OCI-LY7 (cell line): ENCODE measurements around the gene HEATR5A. TPM values are rescaled to one million over a fixed set of nuclear protein-coding genes. Genes with fewer than 3 reads are reported as not detected.

Experiments
- BruUV-seq: library from RNA; stranded (reverse); fragments of 400-500 nt; replicated peaks from 2 replicates; lab custom pipeline; 2021; lab: Mats Ljungman, UMichigan
- CTCF ChIA-PET: fragments of 300-600 bp; sonication (Branson Sonifier 250); formaldehyde crosslinking; loops from one replicate; lab custom pipeline; 2022; ENCODE audit warnings: antibody characterized with exemption; ENCODE audit not compliant: unreplicated experiment; lab: Charles Lee
- POLR2A ChIA-PET: fragments of 300-600 bp; sonication (Branson Sonifier 250); formaldehyde crosslinking; loops from one replicate; lab custom pipeline; 2022; ENCODE audit warnings: antibody characterized with exemption; lab: Charles Lee
- DNase-seq: peaks from one replicate; pipeline ENCODE4 v3.0.0-alpha.2; 2015; ENCODE audit warnings: low spot score
- H2AFZ ChIP-seq: fragments of 200-600 bp; sonication (generic), shearing (Covaris generic); 2 replicates; pipeline ENCODE4 v1.6.1; 2014; ENCODE audit warnings: mild to moderate bottlenecking, antibody characterized with exemption, low read length, moderate library complexity
- H3K27ac ChIP-seq: fragments of 200-600 bp; sonication (generic); 2 replicates; pipeline ENCODE4 v1.5.1; 2014; ENCODE audit warnings: mixed run types, low read depth, mild to moderate bottlenecking, moderate library complexity, low read length, inconsistent platforms; ENCODE audit not compliant: poor library complexity, severe bottlenecking
- H3K36me3 ChIP-seq: fragments of 200-600 bp; sonication (generic); 2 replicates; pipeline ENCODE4 v1.6.1; 2014; ENCODE audit warnings: mild to moderate bottlenecking, antibody characterized with exemption, low read length, moderate library complexity, mixed read lengths; ENCODE audit not compliant: insufficient read depth
- H3K4me1 ChIP-seq: fragments of 200-600 bp; sonication (generic); 2 replicates; pipeline ENCODE4 v1.5.1; 2014; ENCODE audit warnings: mild to moderate bottlenecking, low read length; ENCODE audit not compliant: insufficient read depth, poor library complexity, severe bottlenecking
- H3K4me2 ChIP-seq: fragments of 200-600 bp; sonication (generic); 2 replicates; pipeline ENCODE4 v1.6.1; 2014; ENCODE audit warnings: mild to moderate bottlenecking, low read length
- H3K4me3 ChIP-seq: fragments of 200-600 bp; sonication (generic); 2 replicates; pipeline ENCODE4 v1.5.1; 2014; ENCODE audit warnings: mild to moderate bottlenecking, low read depth, low read length; ENCODE audit not compliant: poor library complexity, severe bottlenecking
- H3K79me2 ChIP-seq: fragments of 200-600 bp; sonication (generic); 2 replicates; pipeline ENCODE4 v1.6.1; 2016; ENCODE audit warnings: low read depth, mild to moderate bottlenecking, low read length, moderate library complexity, mixed read lengths; ENCODE audit not compliant: insufficient read depth
- H3K9me2 ChIP-seq: fragments of 200-600 bp; sonication (generic); 2 replicates; pipeline ENCODE4 v1.6.1; 2016; ENCODE audit warnings: mild to moderate bottlenecking, low read length, mixed read lengths; ENCODE audit not compliant: insufficient read depth
- H3K9me3 ChIP-seq: fragments of 200-600 bp; sonication (generic); 2 replicates; pipeline ENCODE4 v1.6.1; 2014; ENCODE audit warnings: mild to moderate bottlenecking, mixed run types, low read length, mixed read lengths
- H4K20me1 ChIP-seq: fragments of 200-600 bp; sonication (generic); 2 replicates; pipeline ENCODE4 v1.6.1; 2014; ENCODE audit warnings: mild to moderate bottlenecking, antibody characterized with exemption, low read length, moderate library complexity, mixed read lengths; ENCODE audit not compliant: insufficient read depth
- CTCF ChIP-seq: fragments of 200-600 bp; sonication (generic); conservative IDR thresholded peaks from 2 replicates; pipeline ENCODE4 v1.5.1; 2014; ENCODE audit warnings: mild to moderate bottlenecking, antibody characterized with exemption, low read length, moderate library complexity, mixed read lengths
- EZH2phosphoT487 ChIP-seq: fragments of 200-600 bp; sonication (generic); IDR thresholded peaks from 2 replicates; pipeline ENCODE4 v1.6.1; 2018; ENCODE audit warnings: low read depth, borderline replicate concordance, mild to moderate bottlenecking, mixed run types, antibody characterized with exemption, low read length, moderate library complexity, mixed read lengths
- intact Hi-C: fragments of 100-400 bp; cut with micrococcal nuclease; formaldehyde crosslinking; loops from one replicate; pipeline ENCODE4 v1.10.0; 2022; ENCODE audit not compliant: unreplicated experiment
- total RNA-seq, 2 experiments: library from RNA; depleted of rRNA in 1 of 2; stranded (reverse); fragments of >200 nt in 1 of 2; shearing (Covaris generic) in 1 of 2; gene quantifications; 2 replicates each; pipeline ENCODE4 v1.2.3, GENCODE V29; 2014 to 2022

The HEATR5A gene
- total RNA-seq, 2 experiments from 2014 or later, result 12.0 to 16.2 TPM

DNA sequence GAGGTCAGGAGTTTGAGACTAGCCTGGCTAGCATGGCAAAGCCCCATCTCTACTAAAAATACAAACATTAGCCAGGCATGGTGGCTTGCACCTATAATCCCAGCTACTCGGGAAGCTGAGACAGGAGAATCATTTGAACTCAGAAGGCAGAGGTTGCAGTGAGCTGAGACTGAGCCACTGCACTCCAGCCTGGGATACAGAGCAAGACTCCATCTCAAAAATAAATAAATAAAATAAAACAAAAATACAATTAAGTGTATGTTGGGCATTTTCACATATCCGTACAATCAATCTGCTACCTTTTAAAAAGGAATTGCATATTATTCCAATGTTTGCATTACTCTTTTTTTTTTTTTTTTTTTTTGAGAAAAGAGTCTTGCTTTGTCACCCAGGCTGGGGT is 165.1 kb downstream of the HEATR5A start:
- Histone ChIP-seq H3K36me3 (no peaks in the 10 kb centered on the region), H3K9me2 (no peaks in the 10 kb centered on the region)
- POLR2A ChIA-PET, result interaction anchor here (0.7 kb wide), 1 partner anchor 415 kb away, joined by 5 read pairs; no protein-coding TSS in a partner anchor

GRCh38 chr14:31253746-31254471 is 166.4 kb downstream of the HEATR5A start:
- Histone ChIP-seq H3K9me2 (no peaks in the 10 kb centered on the region), H3K4me1 (no peaks in the 10 kb centered on the region), H3K9me3 (no peaks in the 10 kb centered on the region), H4K20me1 (no peaks in the 10 kb centered on the region), H3K4me2 (no peak overlapping the region), H3K4me3 (no peak overlapping the region), H3K27ac (no peak overlapping the region), H3K79me2 (no peaks in the 10 kb centered on the region), H3K36me3 (no peaks in the 10 kb centered on the region), H2AFZ (no peak overlapping the region)
- ChIA-PET CTCF (no interaction called here), POLR2A (interaction anchor here (0.8 kb wide), 1 partner anchor 9 kb away, joined by 3 read pairs; no protein-coding TSS in a partner anchor)
- TF ChIP-seq CTCF, result no peak
- no peak for TF ChIP-seq EZH2phosphoT487
- no peak for DNase-seq
- intact Hi-C loops, result no loop called here
- no TSS peak for BruUV-seq

More for the DNA sequence above, 165.1 kb downstream of the HEATR5A start:
- TF ChIP-seq EZH2phosphoT487 (no peak), CTCF (no peak)
- no peaks in the 10 kb centered on the region for H3K9me3 ChIP-seq
- intact Hi-C loops, result no loop called here
- H2AFZ ChIP-seq, result no peak overlapping the region
- no TSS peak for BruUV-seq
- no peak for DNase-seq
- no peaks in the 10 kb centered on the region for H3K4me1 ChIP-seq
- H3K4me2 ChIP-seq, result no peak overlapping the region
- H4K20me1 ChIP-seq, result no peaks in the 10 kb centered on the region
- no peaks in the 10 kb centered on the region for H3K79me2 ChIP-seq
- H3K4me3 ChIP-seq, result no peak overlapping the region
- CTCF ChIA-PET, result no interaction called here
- H3K27ac ChIP-seq, result no peak overlapping the region

DNA sequence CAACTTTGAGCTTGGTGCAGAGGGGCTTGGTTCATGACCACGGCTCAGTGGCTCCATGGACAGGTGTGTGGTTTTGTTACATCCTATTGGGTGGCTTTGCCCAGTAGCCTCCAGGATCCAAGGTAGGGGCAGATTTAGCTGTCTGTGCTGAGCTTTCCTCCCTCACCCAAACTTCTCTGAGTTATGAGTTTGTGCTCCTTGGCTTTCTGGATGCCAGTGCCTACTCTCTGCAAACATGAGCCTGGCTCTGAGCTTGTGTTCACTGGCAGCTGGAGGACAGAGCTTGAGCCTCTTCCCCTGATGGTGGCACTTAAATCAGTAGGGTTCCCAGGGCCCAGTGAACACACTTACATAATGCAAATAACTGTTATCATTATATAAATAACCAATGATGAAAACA is 167.5 kb downstream of the HEATR5A start:
- ChIA-PET CTCF (interaction anchor here (0.6 kb wide), 1 partner anchor 20 kb away, joined by 3 read pairs; no protein-coding TSS in a partner anchor), POLR2A (interaction anchor here (0.6 to 0.8 kb wide), 4 partner anchors 9 to 1882 kb away, joined by 3 to 4 read pairs (median 4); no protein-coding TSS in a partner anchor)
- intact Hi-C loops, result no loop called here
- no peak overlapping the region for H2AFZ ChIP-seq
- H3K9me3 ChIP-seq, result no peaks in the 10 kb centered on the region
- no TSS peak for BruUV-seq
- no peak overlapping the region for H3K27ac ChIP-seq
- H4K20me1 ChIP-seq, result no peaks in the 10 kb centered on the region
- TF ChIP-seq EZH2phosphoT487, result no peak
- no peak for TF ChIP-seq CTCF
- H3K4me1 ChIP-seq, result no peaks in the 10 kb centered on the region
- no peak overlapping the region for H3K4me3 ChIP-seq
- no peaks in the 10 kb centered on the region for H3K79me2 ChIP-seq
- H3K4me2 ChIP-seq, result no peak overlapping the region
- DNase-seq, result no peak
- no peaks in the 10 kb centered on the region for H3K36me3 ChIP-seq
- no peaks in the 10 kb centered on the region for H3K9me2 ChIP-seq
